Hematopoietic multipotent progenitor cell (in vitro differentiated cells): ENCODE data around the gene ZNF692. TPM values are rescaled to one million over a fixed set of nuclear protein-coding genes. Genes with fewer than 3 reads are reported as not detected.
"Not testable (repeated sequence)": the region's sequence is repeated elsewhere in the genome, so short reads cannot be mapped to it uniquely, and the experiment has no call there.

Source experiments
- DNase-seq, 3 donors: peaks; one replicate each; pipeline ENCODE4 v3.0.0-alpha.2; 2011 to 2015; ENCODE audit warnings: low read depth in 2 of 3, low spot score in 2 of 3
- total RNA-seq: library from RNA; depleted of rRNA; stranded (reverse); fragments of >200 nt; gene quantifications from one replicate; pipeline ENCODE4 v1.2.3, GENCODE V29; 2012

The ZNF692 gene
- total RNA-seq, 1 donor, result 23.4 TPM

DNA sequence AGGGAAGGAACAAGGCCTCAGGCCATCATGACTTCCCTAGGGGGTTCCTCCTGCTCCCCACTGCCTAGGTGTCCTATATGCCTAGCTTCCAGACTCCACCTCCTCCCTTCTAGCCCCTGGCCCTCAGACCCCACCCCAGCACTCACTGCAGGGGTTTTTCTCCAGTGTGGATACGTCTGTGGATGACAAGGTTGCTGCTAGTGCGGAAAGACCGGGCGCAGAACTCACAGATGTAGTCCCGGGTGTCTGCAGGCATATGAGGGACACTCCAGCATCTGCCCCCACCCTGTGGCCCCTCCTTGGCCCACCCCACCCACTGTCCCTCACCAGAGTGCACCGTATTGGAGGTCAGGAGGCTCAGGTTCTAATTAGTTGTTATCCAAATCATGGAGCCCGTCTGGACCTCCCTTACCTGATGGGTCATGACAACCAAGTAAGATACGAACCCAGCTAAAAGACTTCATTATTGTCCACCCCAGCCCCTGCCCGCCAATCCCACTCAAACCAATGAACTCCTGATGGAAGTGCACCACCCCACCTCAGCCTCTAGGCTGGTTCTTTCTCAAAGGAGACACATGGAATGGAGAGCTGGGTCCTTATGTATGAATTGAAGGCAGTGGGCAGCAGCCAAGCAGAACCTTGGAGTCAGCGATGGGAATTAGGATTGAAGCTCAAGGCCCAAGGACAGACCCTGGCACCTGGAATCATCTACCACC lies 8.2 kb downstream of the ZNF692 start:
- no peak for DNase-seq

GRCh38 chr1:248850124-248850523 lies 8.8 kb downstream of the ZNF692 start:
- no peak for DNase-seq

- no peak for DNase-seq
Measured at GRCh38 chr1:248849637-248850036, 9.2 kb downstream of the ZNF692 start.

- DNase-seq, result no peak
Measured at GRCh38 chr1:248849152-248849551, 9.7 kb downstream of the ZNF692 start.

GRCh38 chr1:248848602-248849001 lies 10.3 kb downstream of the ZNF692 start:
- DNase-seq, result no peak

- no peak for DNase-seq
Measured at GRCh38 chr1:248847956-248848561, 10.8 kb downstream of the ZNF692 start.

DNA sequence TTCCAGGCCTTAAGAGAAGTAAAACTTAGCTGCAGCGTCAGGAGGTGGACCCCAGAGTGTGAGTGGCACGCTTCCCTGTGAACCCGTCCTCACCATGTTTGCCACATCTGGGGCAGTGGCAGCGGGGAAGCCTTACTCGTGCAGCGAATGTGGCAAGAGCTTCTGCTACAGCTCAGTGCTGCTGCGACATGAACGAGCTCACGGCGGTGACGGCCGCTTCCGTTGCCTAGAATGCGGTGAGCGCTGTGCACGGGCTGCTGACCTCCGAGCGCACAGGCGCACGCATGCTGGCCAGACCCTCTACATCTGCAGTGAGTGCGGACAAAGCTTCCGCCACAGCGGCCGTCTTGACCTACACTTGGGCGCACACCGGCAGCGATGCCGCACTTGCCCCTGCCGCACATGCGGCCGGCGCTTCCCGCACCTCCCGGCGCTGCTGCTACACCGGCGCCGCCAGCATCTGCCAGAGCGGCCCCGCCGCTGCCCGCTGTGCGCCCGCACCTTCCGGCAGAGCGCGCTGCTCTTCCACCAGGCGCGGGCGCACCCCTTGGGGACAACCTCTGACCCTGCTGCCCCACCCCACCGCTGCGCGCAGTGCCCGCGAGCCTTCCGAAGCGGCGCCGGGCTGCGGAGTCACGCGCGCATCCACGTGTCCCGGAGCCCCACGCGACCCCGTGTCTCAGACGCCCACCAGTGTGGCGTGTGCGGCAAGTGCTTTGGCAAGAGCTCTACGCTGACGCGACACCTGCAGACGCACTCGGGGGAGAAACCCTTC lies 11.5 kb downstream of the ZNF692 start:
- no peak for DNase-seq

DNA sequence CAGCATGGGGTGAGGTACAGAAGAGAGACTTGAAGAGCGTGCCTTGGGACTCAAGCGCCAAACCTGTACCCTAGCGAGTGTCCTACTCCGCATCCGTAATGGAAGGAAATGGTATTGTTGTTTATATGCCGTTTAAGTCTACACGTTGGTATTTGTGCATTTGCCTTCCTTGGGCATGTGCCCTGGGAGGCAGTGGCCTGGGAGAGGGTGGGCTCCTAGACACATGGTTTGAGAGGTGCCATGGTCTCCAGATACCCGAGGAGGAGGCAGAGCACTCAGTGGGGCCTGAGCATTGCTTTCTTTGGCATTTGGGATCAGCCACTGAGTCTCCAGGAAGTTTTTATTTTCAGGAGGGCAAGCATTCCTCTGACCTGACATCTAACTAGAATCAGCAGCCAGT lies 14.4 kb downstream of the ZNF692 start:
- no peak for DNase-seq

GRCh38 chr1:248843687-248844086 lies 15.2 kb downstream of the ZNF692 start:
- DNase-seq, result no peak

GRCh38 chr1:248842781-248843331 lies 16.0 kb downstream of the ZNF692 start:
- DNase-seq, result no peak

DNA sequence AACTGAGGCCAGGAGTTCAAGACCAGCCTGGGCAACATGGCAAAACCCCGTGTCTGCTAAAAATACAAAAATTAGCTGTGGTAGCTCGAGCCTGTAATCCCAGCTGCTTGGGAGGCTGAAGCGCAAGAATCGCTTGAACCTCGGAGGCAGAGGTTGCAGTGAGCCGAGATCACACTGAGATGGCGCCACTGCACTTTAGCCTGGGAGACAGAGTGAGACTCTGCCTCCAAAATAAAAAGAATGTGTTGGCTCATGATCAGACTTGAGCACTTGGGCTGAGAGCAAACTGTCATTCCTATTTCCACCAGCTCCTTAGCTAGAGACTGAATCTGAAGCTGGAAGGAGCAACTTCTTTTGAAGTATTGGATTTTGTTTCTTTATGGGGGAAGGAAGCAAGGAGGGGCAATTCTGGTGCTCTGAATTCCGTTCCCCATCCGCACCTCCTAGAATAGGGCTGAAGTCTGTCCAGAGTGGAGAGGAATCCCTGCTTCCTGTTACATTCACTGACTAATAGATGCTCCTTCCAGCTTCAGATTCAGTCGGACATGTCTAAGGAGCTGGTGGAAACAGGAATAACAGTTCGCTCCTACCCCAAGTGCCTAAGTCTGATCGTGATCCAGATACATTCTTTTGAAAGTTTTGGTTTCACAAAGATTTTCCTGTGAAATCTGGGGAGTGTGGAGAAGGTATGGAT lies 17.0 kb downstream of the ZNF692 start:
- peak in 2 of 3 donors; percentile 42 to 75 for DNase-seq

- no peak for DNase-seq
Measured at GRCh38 chr1:248840946-248841345, 17.9 kb downstream of the ZNF692 start.

DNA sequence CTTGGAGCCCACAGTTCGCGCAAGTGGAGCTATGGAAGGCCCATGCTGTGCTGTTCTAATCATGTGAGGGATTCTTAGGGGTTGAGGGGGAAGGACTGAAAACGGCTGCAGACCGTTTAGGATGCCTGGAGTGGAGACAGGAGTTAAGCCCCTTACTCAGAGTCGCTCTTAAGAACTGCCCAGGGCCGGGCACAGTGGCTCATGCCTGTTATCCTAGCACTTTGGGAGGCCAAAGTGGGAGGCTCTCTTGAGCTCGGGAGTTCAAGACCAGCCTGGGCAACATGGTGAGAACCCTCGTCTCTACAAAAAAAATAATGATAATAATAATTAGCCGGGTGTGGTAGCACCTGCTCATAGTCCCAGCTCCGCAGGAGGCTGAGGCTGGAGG lies 19.7 kb downstream of the ZNF692 start:
- DNase-seq, result no peak

DNA sequence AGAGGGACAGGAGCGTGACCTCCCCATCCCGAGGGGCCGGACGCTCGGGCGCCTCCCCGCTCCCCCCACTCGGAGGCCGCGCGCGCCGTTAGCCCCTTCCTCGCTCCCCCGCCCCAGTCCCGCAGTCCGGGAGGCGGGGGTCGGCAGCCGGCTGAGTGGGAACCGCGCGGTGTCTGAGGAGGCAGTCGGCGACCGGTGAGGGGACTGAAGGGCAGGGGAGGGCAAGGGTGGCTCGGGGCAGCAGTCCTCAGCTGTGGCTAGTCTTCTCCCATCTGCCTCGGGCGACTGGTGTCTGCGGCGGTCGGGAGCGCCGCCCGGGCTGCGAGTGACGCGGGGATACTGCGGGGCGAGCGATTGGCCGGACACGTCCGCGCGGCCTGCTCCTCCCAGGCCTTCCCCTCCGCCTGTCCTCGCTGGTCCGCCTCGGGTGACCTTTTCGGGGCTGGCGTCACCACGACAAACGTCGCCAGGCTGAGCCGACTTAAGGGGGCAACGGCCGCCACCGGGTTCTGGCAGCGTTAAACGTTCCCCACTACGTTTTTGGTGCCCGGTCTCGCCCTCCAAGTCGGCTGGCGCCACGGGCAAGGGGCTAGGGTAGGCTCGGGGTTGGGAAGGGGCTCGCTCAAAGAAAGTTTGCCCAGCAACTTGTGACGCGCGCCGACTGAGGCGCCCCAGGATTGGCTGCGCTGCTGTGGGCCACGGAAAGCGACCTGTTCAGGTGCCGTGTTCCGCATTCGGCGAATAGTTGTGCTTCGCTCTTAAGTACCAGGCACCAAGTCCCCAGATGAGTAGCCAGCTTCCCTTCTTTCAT lies 20.3 kb downstream of the ZNF692 start:
- peak; percentile 80 to 94 (median 91) for DNase-seq

DNA sequence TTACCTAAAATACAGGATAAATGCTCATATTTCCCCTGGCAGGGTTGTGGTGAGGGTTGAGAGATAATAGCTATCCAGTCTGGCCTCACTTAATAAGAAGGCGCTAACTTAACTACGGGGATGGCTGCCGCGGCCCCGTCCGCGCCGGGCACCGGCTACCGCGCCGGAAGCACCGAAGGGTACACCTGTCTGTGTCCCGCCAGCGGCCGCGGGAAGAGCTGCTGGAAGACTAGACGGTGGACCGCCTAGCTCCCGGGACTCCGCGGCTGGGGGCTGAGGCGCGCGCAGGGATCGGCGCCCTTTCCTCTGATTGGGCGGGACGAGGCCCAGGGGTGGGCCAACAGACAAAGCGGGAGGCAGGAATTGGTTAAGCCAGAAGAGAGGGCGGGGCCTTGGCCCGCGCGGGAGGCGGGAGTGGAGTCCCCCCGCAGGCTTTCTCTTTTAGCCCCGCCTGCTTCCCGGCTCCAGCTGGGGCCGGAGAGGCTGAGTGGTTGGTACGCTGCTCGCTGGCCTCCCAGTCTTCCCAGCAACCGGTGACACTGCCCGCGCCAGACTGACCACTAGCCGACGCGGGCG lies 21.0 kb downstream of the ZNF692 start, which contains the start of gene ZNF672:
ZNF672 (plus strand) TSS at position 444 of the 576 bp plus-strand sequence. CDS start 9,051 bp downstream, outside the sequence.
- peak; percentile 74 to 97 (median 94) for DNase-seq

GRCh38 chr1:248837045-248837780 lies 21.7 kb downstream of the ZNF692 start:
- DNase-seq, result no peak

DNA sequence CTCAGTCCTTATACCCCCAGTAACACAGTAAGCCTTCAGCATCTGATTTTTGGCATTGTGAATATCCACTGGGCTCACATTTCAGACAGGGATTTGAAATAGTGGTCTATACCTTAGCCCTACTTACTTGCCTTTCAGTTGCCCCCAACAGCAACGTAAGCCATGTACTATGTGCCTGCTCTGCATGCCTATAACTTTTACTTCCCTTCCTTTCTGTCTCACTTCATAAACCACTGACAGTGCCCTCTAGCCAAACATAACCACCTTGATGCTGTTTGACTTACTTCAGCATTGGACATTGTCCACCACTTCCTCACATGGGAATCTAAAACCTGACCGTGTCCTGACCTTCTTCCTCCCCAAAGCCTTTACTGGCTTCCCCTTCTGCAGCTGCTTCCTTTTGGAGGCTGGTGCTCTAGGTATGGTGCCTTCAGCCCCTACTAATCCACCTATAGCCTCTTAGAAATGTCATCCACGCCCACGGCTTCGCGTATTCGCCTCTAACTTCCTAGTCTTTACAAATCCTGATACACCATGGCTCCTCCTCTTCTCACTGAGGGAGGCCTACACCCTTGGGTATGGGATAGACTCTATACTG lies 24.4 kb downstream of the ZNF692 start:
- DNase-seq, result peak in 1 of 3 donors; percentile 25

DNA sequence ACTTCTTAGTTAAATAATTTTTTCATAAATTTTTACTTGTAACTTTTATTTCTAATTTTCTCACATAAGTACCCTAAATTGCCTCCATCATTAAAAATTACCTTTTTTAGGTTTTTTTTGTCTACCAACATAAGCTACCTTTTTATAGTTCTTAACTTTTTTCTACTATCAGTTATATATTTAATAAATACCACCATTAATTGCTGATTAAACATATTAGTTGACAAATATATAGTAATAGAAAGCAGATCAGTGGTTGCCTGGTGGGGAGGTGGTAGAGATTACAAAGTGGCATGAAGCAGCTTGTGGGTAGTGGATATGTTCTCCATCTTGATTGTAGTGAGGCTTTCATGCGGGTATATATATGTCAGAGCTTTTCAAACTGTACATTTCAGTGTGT lies 27.0 kb downstream of the ZNF692 start:
- no peak for DNase-seq

- DNase-seq, result not testable (repeated sequence)
Measured at GRCh38 chr1:248830718-248831017, 28.2 kb downstream of the ZNF692 start.
